HepG2 (cell line): Measurements from ENCODE around the gene CARS2. TPM values are rescaled to one million over a fixed set of nuclear protein-coding genes. Genes with fewer than 3 reads are reported as not detected.
A peak's percentile ranks its signal among the peaks of the same experiment; 100 is the strongest.

Experiments used
- CBFB ChIP-seq: sonication (generic); formaldehyde crosslinking; IDR thresholded peaks from 2 replicates; pipeline ENCODE4 v1.4.0; 2020; ENCODE audit warnings: missing genetic modification reagents
- MZF1 ChIP-seq: sonication (generic); formaldehyde crosslinking; IDR thresholded peaks from 2 replicates; pipeline ENCODE4 v1.8.1; 2023; ENCODE audit warnings: mild to moderate bottlenecking, missing genetic modification reagents, borderline replicate concordance
- NR2F1 ChIP-seq, 2 experiments: fragments of 450-650 bp in 1 of 2; formaldehyde crosslinking in 1 of 2; IDR thresholded peaks; 2 replicates each; pipeline versions ENCODE4 v1.5.0 to v1.6.1; 2016 to 2020; ENCODE audit warnings: mild to moderate bottlenecking in 1 of 2, missing compliant biosample characterization in 1 of 2, missing genetic modification reagents in 1 of 2, moderate library complexity in 1 of 2
- PCBP1 ChIP-seq: fragments of 200-400 bp; formaldehyde crosslinking; IDR thresholded peaks from 2 replicates; pipeline ENCODE4 v1.6.1; 2017; ENCODE audit warnings: mild to moderate bottlenecking, low read depth, low read length, borderline replicate concordance
- POLR2G ChIP-seq: fragments of 200-400 bp; formaldehyde crosslinking; IDR thresholded peaks from 2 replicates; pipeline ENCODE4 v1.6.1; 2018; ENCODE audit warnings: mild to moderate bottlenecking, low read depth, low read length, moderate library complexity
- YEATS2 ChIP-seq: sonication (generic); formaldehyde crosslinking; IDR thresholded peaks from 2 replicates; pipeline ENCODE4 v1.4.0; 2020; ENCODE audit warnings: missing genetic modification reagents, borderline replicate concordance
- ZFP1 ChIP-seq: IDR thresholded peaks from 2 replicates; pipeline ENCODE4 v1.6.1; 2016
- ZNF3 ChIP-seq: IDR thresholded peaks from 2 replicates; pipeline ENCODE4 v1.7.0; 2017; ENCODE audit warnings: inconsistent platforms
- ZNF350 ChIP-seq: sonication (generic); formaldehyde crosslinking; IDR thresholded peaks from 2 replicates; pipeline ENCODE4 v1.4.0; 2020; ENCODE audit warnings: mild to moderate bottlenecking, low read depth, missing genetic modification reagents, borderline replicate concordance
- ZNF558 ChIP-seq: sonication (generic); formaldehyde crosslinking; IDR thresholded peaks from 2 replicates; pipeline ENCODE4 v1.9.0; 2022; ENCODE audit warnings: mild to moderate bottlenecking, missing genetic modification reagents, borderline replicate concordance
- ZNF792 ChIP-seq: IDR thresholded peaks from 2 replicates; pipeline ENCODE4 v1.6.1; 2016
- polyA plus RNA-seq, 8 experiments: library from polyadenylated mRNA; depleted of rRNA in 3 of 8; stranded (reverse) in 7 of 8; unstranded in 1 of 8; fragments of >200 nt; fragmentation: Illumina TruSeq in 4 of 8; extraction: Trizol in 4 of 8; gene quantifications; 2 replicates each; pipeline versions ENCODE4 v1.2.1 to v1.2.3, GENCODE V29; 2011 to 2016; ENCODE audit warnings: low read depth in 4 of 8, missing spikeins in 1 of 8, mixed read lengths in 1 of 8; ENCODE audit not compliant: insufficient read depth in 1 of 8
- total RNA-seq, 5 experiments: library from RNA; depleted of rRNA; stranded (reverse); fragments of >200 nt; fragmentation: Illumina TruSeq; extraction: Trizol; gene quantifications; 2 replicates each; pipeline ENCODE4 v1.2.3, GENCODE V29; 2016; ENCODE audit warnings: low read depth in 1 of 5
- TF ChIP-seq, protein P1 (sequence below): sonication (generic); formaldehyde crosslinking; IDR thresholded peaks from 2 replicates; pipeline ENCODE4 v1.4.0; 2020; ENCODE audit warnings: missing genetic modification reagents, borderline replicate concordance
- TF ChIP-seq, protein P2 (sequence below): sonication (generic); formaldehyde crosslinking; IDR thresholded peaks from 2 replicates; pipeline ENCODE4 v1.5.1; 2020; ENCODE audit warnings: mild to moderate bottlenecking, missing genetic modification reagents, moderate library complexity
- TF ChIP-seq, protein P3 (sequence below): sonication (generic); formaldehyde crosslinking; IDR thresholded peaks from 2 replicates; pipeline ENCODE4 v1.5.0; 2020; ENCODE audit warnings: missing genetic modification reagents, mild to moderate bottlenecking, borderline replicate concordance
- TF ChIP-seq, protein P4 (sequence below): sonication (generic); formaldehyde crosslinking; IDR thresholded peaks from 2 replicates; pipeline ENCODE4 v1.8.0; 2023; ENCODE audit warnings: mild to moderate bottlenecking, missing genetic modification reagents
- TF ChIP-seq, protein P5 (sequence below): sonication (generic); formaldehyde crosslinking; IDR thresholded peaks from one replicate; pipeline ENCODE4 v1.5.1; 2020; ENCODE audit warnings: mild to moderate bottlenecking, missing genetic modification reagents; ENCODE audit errors: not compliant biosample characterization

CARS2 gene
- total and polyA plus RNA-seq, 2 of the 13 experiments (the other 11 are each of a cell fraction or from before 2014, with no cell fraction given), result 41.1 to 59.3 TPM

DNA sequence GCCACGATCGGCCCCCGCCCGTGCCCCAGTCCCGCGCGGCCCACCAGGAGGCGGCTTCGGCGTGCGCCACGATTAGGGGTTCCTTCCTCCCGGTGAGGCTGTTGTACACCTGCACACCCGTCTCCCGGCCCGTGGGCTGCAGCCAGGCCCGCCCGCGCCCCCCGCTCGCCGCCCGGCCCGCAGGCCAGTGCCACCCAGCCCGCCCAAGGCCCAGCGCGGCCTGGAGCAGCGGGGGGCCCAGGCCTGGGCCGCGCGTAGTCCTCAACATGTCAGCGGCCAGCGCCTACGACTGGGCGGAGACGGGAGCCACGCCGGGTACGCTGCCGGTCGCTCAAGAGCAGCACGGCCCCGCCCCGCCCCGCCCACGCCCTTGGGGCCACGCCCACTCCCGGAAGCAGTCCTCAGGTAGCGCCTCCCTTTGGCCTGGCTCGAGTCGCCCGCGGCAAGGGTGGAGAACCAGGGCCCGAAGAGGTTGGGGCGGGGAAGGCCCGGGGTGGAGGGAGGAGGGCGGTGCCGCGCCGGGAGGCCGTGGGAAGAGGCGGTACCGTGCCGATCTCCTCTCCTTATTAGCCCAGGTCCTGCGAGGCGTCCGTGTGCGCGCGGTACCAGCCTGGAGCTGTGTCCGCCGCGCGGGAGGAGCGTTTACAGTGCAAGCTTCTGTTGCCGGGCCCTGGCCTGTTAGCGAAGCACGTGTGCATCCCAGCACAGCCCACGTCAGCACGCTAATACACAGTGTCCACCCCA, at the start of gene CARS2 (continued):
- peak; percentile 59 for TF ChIP-seq ZNF350 (CRISPR knock-in tag)
- TF ChIP-seq, protein P1, sequence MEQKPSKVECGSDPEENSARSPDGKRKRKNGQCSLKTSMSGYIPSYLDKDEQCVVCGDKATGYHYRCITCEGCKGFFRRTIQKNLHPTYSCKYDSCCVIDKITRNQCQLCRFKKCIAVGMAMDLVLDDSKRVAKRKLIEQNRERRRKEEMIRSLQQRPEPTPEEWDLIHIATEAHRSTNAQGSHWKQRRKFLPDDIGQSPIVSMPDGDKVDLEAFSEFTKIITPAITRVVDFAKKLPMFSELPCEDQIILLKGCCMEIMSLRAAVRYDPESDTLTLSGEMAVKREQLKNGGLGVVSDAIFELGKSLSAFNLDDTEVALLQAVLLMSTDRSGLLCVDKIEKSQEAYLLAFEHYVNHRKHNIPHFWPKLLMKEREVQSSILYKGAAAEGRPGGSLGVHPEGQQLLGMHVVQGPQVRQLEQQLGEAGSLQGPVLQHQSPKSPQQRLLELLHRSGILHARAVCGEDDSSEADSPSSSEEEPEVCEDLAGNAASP (CRISPR knock-in tag), result no peak
- peak; percentile 56; the same call in 1 of the 2 replicates for TF ChIP-seq ZNF558 (CRISPR knock-in tag)
- TF ChIP-seq ZFP1 (CRISPR knock-in tag), result 0 out of 2 replicates have a peak, but pooled peaks have one; percentile 35
- TF ChIP-seq, protein P2, sequence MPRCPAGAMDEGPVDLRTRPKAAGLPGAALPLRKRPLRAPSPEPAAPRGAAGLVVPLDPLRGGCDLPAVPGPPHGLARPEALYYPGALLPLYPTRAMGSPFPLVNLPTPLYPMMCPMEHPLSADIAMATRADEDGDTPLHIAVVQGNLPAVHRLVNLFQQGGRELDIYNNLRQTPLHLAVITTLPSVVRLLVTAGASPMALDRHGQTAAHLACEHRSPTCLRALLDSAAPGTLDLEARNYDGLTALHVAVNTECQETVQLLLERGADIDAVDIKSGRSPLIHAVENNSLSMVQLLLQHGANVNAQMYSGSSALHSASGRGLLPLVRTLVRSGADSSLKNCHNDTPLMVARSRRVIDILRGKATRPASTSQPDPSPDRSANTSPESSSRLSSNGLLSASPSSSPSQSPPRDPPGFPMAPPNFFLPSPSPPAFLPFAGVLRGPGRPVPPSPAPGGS (CRISPR knock-in tag), result peak; percentile 36
- no peak for TF ChIP-seq MZF1 (CRISPR knock-in tag)
- peak; percentile 63; the same call in 1 of the 2 replicates for TF ChIP-seq YEATS2 (CRISPR knock-in tag)
- TF ChIP-seq CBFB (CRISPR knock-in tag), result peak; percentile 22; the same call in 1 of the 2 replicates
- TF ChIP-seq NR2F1 (CRISPR knock-in tag; IDR thresholded peaks at IDR 0.05), result no peak
- TF ChIP-seq, protein P3, sequence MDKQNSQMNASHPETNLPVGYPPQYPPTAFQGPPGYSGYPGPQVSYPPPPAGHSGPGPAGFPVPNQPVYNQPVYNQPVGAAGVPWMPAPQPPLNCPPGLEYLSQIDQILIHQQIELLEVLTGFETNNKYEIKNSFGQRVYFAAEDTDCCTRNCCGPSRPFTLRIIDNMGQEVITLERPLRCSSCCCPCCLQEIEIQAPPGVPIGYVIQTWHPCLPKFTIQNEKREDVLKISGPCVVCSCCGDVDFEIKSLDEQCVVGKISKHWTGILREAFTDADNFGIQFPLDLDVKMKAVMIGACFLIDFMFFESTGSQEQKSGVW (CRISPR knock-in tag), result no peak
- TF ChIP-seq ZNF3, result no peak
- peak; percentile 68 for TF ChIP-seq ZNF792 (CRISPR knock-in tag)
- TF ChIP-seq, protein P4, sequence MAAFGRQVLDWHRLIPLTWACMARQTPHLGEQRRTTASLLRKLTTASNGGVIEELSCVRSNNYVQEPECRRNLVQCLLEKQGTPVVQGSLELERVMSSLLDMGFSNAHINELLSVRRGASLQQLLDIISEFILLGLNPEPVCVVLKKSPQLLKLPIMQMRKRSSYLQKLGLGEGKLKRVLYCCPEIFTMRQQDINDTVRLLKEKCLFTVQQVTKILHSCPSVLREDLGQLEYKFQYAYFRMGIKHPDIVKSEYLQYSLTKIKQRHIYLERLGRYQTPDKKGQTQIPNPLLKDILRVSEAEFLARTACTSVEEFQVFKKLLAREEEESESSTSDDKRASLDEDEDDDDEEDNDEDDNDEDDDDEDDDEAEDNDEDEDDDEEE (CRISPR knock-in tag), result peak; percentile 48; the same call in 1 of the 2 replicates
- peak; percentile 76 for TF ChIP-seq POLR2G
- TF ChIP-seq PCBP1, result no peak
- TF ChIP-seq, protein P5, sequence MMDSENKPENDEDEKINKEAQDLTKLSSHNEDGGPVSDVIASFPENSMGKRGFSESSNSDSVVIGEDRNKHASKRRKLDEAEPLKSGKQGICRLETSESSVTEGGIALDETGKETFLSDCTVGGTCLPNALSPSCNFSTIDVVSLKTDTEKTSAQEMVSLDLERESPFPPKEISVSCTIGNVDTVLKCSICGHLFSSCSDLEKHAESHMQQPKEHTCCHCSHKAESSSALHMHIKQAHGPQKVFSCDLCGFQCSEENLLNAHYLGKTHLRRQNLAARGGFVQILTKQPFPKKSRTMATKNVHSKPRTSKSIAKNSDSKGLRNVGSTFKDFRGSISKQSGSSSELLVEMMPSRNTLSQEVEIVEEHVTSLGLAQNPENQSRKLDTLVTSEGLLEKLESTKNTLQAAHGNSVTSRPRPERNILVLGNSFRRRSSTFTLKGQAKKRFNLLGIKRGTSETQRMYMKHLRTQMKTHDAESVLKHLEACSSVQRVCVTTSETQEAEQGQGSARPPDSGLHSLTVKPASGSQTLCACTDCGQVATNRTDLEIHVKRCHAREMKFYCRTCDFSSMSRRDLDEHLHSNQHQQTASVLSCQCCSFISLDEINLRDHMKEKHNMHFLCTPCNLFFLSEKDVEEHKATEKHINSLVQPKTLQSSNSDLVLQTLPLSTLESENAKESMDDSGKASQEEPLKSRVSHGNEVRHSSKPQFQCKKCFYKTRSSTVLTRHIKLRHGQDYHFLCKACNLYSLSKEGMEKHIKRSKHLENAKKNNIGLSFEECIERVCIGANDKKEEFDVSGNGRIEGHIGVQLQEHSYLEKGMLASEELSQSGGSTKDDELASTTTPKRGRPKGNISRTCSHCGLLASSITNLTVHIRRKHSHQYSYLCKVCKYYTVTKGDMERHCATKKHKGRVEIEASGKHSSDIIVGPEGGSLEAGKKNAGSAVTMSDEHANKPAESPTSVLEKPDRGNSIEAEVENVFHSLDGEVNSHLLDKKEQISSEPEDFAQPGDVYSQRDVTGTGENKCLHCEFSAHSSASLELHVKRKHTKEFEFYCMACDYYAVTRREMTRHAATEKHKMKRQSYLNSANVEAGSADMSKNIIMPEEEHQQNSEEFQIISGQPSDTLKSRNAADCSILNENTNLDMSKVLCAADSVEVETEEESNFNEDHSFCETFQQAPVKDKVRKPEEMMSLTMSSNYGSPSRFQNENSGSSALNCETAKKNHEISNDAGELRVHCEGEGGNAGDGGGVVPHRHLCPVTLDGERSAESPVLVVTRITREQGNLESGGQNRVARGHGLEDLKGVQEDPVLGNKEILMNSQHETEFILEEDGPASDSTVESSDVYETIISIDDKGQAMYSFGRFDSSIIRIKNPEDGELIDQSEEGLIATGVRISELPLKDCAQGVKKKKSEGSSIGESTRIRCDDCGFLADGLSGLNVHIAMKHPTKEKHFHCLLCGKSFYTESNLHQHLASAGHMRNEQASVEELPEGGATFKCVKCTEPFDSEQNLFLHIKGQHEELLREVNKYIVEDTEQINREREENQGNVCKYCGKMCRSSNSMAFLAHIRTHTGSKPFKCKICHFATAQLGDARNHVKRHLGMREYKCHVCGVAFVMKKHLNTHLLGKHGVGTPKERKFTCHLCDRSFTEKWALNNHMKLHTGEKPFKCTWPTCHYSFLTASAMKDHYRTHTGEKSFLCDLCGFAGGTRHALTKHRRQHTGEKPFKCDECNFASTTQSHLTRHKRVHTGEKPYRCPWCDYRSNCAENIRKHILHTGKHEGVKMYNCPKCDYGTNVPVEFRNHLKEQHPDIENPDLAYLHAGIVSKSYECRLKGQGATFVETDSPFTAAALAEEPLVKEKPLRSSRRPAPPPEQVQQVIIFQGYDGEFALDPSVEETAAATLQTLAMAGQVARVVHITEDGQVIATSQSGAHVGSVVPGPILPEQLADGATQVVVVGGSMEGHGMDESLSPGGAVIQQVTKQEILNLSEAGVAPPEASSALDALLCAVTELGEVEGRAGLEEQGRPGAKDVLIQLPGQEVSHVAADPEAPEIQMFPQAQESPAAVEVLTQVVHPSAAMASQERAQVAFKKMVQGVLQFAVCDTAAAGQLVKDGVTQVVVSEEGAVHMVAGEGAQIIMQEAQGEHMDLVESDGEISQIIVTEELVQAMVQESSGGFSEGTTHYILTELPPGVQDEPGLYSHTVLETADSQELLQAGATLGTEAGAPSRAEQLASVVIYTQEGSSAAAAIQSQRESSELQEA, result no peak
